Skin epidermis (tissue), 12 donors: ENCODE data around the gene FAAP100.

Experiments used
- H3K27ac ChIP-seq, 21 experiments: fragments of 200-600 bp; sonication (generic) in 11 of 21; one replicate each; pipeline ENCODE4 v1.5.0; 2020; ENCODE audit warnings: mild to moderate bottlenecking in 3 of 21, inconsistent platforms in 2 of 21, moderate library complexity in 2 of 21
- H3K4me3 ChIP-seq, 7 experiments: fragments of 200-600 bp; sonication (generic) in 2 of 7; one replicate each; pipeline ENCODE4 v1.5.0; 2020; ENCODE audit warnings: inconsistent platforms in 2 of 7, mild to moderate bottlenecking in 2 of 7, moderate library complexity in 1 of 7

Gene FAAP100

GRCh38 chr17:81557276-81558114, 5.3 kb upstream of the FAAP100 start:
- Histone ChIP-seq H3K27ac (no peak overlapping the region), H3K4me3 (no peak overlapping the region)

GRCh38 chr17:81556863-81557262, 4.7 kb upstream of the FAAP100 start:
- H3K27ac ChIP-seq: no peak overlapping the region
- no peak overlapping the region for H3K4me3 ChIP-seq

- no peak overlapping the region for H3K4me3 ChIP-seq
- H3K27ac ChIP-seq: no peak overlapping the region
Observed at GRCh38 chr17:81556175-81556691, 4.1 kb upstream of the FAAP100 start.

- Histone ChIP-seq H3K27ac (peak overlapping the region in 18 of 21 experiments; percentile 13 to 95 (median 90)), H3K4me3 (peak overlapping the region; percentile 65 to 98 (median 85))
Observed at GRCh38 chr17:81553616-81554181, 1.5 kb upstream of the FAAP100 start.

GRCh38 chr17:81553018-81553615, 964 bp upstream of the FAAP100 start:
- Histone ChIP-seq H3K27ac (peak overlapping the region in 20 of 21 experiments; percentile 76 to 95 (median 91)), H3K4me3 (peak overlapping the region; percentile 65 to 98 (median 85))

GRCh38 chr17:81551458-81552243, 502 bp downstream of the FAAP100 start:
- H3K27ac ChIP-seq: peak overlapping the region; percentile 69 to 95 (median 91)
- peak overlapping the region; percentile 65 to 98 (median 85) for H3K4me3 ChIP-seq

GRCh38 chr17:81550830-81551457, 1.2 kb downstream of the FAAP100 start:
- Histone ChIP-seq H3K27ac (peak overlapping the region in 5 of 21 experiments; percentile 83 to 92 (median 91)), H3K4me3 (peak overlapping the region in 6 of 7 experiments; percentile 65 to 98 (median 82))

- no peak overlapping the region for H3K4me3 ChIP-seq
- no peak overlapping the region for H3K27ac ChIP-seq
Observed at GRCh38 chr17:81550285-81550684, 1.9 kb downstream of the FAAP100 start.

- Histone ChIP-seq H3K4me3 (no peak overlapping the region), H3K27ac (no peak overlapping the region)
Observed at GRCh38 chr17:81549826-81550225, 2.3 kb downstream of the FAAP100 start.

GRCh38 chr17:81549031-81549557, 3.1 kb downstream of the FAAP100 start:
- Histone ChIP-seq H3K4me3 (no peak overlapping the region), H3K27ac (no peak overlapping the region)

- H3K4me3 ChIP-seq: no peak overlapping the region
Observed at GRCh38 chr17:81547614-81547982, 4.6 kb downstream of the FAAP100 start.

GRCh38 chr17:81546906-81547613, 5.1 kb downstream of the FAAP100 start:
- no peak overlapping the region for H3K27ac ChIP-seq
- no peak overlapping the region for H3K4me3 ChIP-seq

More at GRCh38 chr17:81547614-81547982, 4.6 kb downstream of the FAAP100 start:
- H3K27ac ChIP-seq: no peak overlapping the region

- no peak overlapping the region for H3K27ac ChIP-seq
Observed at GRCh38 chr17:81545160-81545949, 6.8 kb downstream of the FAAP100 start.

GRCh38 chr17:81544281-81544974, 7.7 kb downstream of the FAAP100 start:
- Histone ChIP-seq H3K4me3 (no peak overlapping the region), H3K27ac (no peak overlapping the region)

More at GRCh38 chr17:81545160-81545949, 6.8 kb downstream of the FAAP100 start:
- H3K4me3 ChIP-seq: no peak overlapping the region

- no peak overlapping the region for H3K27ac ChIP-seq
- no peak overlapping the region for H3K4me3 ChIP-seq
Observed at GRCh38 chr17:81543756-81544155, 8.4 kb downstream of the FAAP100 start.

- Histone ChIP-seq H3K27ac (no peak overlapping the region), H3K4me3 (no peak overlapping the region)
Observed at GRCh38 chr17:81543339-81543675, 8.8 kb downstream of the FAAP100 start.
